Fibroblast of the aortic adventitia (primary cell): ENCODE results near the gene ADAMTS2. TPM values are rescaled to one million over a fixed set of nuclear protein-coding genes. Genes with fewer than 3 reads are reported as not detected.
A peak's percentile ranks its signal among the peaks of the same experiment; 100 is the strongest.

ENCODE experiments used
- DNase-seq: peaks from one replicate; pipeline ENCODE4 v3.0.0-alpha.2; 2010; ENCODE audit warnings: low read depth
- H3K4me3 ChIP-seq: 2 replicates; pipeline ENCODE4 v1.5.1; 2011; ENCODE audit warnings: low read depth, mild to moderate bottlenecking, control low read depth, low read length, moderate library complexity
- total RNA-seq: library from RNA; depleted of rRNA; stranded (reverse); fragments of >200 nt; gene quantifications from 2 replicates; pipeline ENCODE4 v1.2.3, GENCODE V29; 2012; ENCODE audit warnings: low replicate concordance
- TF ChIP-seq, protein P1 (sequence below): IDR thresholded peaks from 2 replicates; pipeline ENCODE4 v1.5.1; 2011; ENCODE audit warnings: mild to moderate bottlenecking, low read length, control low read depth, inconsistent platforms; ENCODE audit not compliant: insufficient read depth

Gene ADAMTS2
- total RNA-seq, 1 donor = 25.8 TPM

DNA sequence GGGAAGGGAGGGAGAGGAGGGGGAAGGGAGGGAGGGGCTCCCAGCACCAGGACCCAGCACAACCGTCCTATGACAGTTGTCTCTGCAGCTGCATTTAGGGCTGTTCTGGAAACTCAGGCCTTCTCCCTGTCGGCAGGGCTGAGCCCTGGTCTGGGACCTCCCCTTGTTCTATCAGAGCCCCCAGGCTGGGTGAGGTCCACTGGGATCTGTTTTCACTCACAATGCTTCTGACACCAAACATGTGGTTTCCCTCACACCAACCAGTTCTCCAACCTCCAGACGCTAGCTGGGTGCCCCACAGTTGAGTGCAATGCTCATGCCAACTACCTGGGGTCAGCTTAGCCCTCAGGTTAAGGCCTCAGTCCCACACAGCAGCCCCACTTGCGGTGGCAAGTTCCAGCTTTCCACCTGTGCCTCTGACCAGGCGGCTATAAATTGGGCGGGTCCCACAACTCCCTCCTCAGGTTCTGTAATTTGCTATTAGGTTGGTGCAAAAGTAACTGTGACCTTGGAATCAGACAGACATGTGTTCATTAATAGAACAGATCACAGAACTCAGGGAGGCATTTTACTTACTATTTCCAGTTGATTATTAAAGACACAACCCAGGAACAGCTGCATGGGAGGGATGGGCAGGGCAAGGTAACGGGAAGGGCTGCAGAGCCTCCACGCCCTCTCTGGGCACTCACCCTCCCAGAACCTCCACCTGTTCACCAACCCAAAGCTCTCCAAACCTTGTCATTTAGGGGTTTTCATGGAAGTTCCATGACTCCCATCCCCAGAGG lies 13.5 kb downstream of the ADAMTS2 start:
- DNase-seq = no peak
- TF ChIP-seq, protein P1, sequence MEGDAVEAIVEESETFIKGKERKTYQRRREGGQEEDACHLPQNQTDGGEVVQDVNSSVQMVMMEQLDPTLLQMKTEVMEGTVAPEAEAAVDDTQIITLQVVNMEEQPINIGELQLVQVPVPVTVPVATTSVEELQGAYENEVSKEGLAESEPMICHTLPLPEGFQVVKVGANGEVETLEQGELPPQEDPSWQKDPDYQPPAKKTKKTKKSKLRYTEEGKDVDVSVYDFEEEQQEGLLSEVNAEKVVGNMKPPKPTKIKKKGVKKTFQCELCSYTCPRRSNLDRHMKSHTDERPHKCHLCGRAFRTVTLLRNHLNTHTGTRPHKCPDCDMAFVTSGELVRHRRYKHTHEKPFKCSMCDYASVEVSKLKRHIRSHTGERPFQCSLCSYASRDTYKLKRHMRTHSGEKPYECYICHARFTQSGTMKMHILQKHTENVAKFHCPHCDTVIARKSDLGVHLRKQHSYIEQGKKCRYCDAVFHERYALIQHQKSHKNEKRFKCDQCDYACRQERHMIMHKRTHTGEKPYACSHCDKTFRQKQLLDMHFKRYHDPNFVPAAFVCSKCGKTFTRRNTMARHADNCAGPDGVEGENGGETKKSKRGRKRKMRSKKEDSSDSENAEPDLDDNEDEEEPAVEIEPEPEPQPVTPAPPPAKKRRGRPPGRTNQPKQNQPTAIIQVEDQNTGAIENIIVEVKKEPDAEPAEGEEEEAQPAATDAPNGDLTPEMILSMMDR = no peak
- H3K4me3 ChIP-seq = no peak overlapping the region

DNA sequence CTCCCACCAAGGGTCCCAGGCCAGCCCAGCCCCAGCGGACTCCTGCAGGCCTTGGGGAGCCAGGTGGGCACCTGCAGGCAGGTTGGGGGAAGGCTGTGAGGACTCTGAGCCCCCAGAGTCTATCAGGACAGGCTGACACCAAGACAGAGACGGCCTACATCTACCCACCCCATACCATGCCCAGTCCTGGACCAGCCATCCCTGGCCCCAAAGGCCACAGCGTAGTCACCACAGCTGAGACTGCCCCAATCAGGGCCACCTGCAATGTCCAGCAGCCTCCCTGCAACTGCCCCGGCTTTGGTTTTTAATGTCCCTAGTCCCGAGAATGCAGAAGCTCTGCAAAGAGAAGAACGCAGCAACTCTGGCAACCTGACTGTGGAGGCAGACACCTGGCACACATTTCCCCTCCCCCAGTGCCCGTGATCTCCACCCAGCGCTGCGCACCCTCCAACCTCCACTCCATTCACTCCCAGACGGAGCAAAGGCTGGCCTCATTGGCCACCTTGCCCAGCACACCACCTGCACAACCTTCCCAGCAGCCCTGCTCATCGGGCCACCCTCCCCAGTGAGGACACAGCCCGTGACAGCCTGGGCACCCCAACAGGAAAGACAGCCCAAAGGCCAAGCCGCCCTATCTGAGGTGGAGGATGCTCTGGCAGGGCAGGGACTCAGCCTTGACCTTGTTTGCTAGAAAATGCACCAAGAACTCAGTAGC lies 14.9 kb downstream of the ADAMTS2 start:
- TF ChIP-seq, protein P1 = no peak
- no peak for DNase-seq
- H3K4me3 ChIP-seq = no peak overlapping the region

DNA sequence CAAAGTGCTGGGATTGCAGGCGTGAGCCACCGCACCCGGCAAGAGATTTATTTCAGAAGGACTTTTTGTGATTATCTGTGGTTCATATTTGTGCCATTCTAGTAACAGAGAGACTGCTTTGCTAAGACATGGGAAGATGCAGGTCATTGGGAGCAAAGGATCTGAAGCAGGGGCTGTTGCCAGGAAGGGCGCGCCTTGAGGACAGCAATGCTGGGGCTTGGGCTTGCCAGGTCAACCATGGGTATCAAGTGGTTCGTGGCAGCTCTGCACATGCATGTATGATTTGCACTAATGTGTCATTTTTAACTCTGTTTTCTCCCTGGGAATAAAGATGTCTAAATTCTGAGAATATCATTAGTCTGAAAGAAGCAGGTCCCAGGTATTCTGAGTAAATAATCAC lies 17.0 kb downstream of the ADAMTS2 start:
- TF ChIP-seq, protein P1 = no peak
- no peak for DNase-seq
- H3K4me3 ChIP-seq = no peak overlapping the region

DNA sequence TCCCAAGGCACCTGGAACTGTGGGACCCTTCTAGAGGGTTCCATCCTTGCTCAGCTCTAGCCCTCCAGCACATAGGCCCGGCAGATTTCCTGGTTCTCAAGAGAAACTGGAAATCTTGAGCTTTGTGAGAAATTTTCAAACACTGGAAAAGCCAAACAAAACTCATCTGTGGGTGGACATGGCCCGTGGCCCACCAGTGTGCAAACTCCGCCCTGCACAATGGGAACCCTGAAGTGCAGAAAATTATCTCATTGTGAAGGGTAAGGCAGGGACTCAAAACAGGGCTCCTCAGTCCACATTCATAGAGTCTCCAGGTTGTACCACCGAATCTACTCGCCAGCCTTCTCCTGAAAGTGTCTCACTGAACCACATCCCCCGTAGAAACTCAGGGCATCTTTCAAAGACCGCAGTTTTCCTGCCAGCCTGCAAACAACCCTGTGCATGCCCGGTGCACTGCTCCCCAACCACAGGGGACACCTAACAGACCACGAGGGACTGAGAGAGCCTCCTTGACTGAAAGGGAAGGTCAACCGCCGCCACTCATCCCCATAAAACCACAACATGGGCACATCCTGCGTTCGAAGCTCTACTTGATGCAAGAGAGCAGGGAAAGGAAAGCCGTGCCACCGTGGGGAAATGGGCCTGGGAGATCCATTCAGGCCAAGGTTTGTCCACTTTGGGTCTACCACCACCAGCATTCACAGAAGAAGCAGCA lies 18.1 kb downstream of the ADAMTS2 start:
- no peak overlapping the region for H3K4me3 ChIP-seq
- DNase-seq = peak; percentile 7
- TF ChIP-seq, protein P1 = no peak

DNA sequence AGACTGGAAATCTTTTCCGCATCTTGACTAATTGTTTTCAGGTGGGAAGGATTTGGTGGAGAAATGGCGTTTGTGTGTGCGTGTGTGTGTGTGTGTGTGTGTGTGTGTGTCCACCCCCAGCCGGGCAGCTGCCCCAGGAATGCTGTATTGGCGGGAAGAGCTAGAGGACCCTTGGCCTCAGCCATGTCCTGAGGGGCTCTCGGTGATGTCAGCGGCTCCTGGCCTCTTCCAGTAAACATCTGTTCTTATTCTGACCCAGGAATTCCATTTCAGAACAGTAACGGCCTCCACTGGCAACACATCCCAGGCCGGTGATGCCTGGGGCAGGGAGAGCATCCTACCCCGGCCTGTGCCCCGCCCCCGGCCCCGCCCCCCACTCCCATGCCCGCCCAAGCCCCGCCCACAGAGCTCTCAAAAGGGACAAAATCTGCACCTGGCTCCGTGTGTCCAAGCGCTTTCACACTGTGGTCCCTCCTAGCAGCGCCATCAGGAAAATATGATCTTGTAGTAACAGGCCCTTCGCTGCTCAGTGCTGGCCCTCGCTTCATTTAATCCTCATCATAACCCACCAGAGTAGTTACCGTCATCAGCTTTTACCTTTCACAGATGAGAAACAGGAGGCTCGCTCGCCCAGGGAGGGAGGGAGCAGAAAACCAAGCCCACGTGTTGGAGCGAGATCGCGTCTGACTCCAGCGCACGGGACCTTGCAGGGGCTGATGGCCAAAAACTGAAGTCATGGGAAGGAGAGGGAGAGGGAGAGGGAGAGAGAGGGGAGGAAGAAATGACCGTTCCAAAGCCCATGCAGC lies 18.9 kb downstream of the ADAMTS2 start:
- TF ChIP-seq, protein P1 = no peak
- peak; percentile 90 for DNase-seq
- peak overlapping the region; percentile 43 for H3K4me3 ChIP-seq
